ENCODE data around the gene ITGAV.

The ITGAV gene

DNA sequence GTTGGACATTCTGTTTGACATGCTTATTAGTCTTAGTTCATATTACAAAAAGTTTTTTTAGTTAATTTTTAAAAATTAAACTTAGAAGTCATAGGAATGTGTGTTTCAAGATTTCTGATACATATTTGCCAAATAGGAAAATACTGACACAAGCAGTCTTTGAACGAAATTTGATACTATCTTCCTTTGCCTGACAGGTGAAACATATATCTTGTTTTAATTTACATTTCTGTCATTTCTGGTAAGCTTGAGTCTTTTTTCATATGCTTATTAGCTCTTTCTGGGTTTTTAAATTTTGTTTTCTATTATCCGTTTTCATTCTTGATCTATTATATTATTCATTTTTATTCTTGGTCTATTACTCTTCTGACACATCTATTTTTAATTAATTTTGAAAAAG lies 24.5 kb downstream of the ITGAV start:
- no peak for DNase-seq

DNA sequence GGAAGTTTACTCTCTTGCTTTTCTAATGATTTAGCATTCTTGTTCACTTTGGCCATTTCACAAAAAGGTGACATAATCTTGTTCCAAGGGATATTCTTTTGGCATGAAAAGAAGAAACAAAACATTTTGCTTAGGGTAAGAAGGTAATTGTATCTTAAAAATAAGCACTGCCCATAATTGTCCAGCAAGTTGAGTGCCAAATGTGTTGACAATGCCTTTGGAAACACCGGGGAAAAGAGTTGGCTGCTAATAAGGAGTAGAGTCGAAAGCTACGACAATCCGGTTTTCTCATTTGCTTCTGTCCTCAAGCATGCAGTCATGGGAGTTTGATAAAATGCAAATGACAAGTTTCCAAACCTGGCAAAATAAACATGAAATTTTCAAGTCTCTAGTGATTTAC lies 27.3 kb downstream of the ITGAV start:
- no peak for DNase-seq

DNA sequence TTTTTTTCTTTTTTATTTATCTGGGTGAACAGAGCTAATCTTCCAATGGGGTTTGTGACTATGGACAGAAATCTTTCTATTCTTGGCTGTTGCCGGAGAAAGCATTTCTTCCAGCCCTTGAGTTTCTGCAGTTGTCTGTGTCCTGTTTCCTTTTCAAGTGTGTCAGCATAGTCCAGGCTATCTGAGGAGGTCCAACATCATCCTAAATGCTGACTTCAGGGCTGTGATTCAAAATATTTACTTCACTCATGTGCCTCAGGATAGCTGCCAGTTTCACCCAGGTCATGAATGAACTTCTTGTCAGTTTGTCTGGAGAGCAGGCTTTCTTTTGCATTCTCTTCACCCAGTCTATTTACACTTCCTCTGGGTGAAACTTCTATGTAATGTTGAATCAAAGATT lies 27.9 kb downstream of the ITGAV start:
- DNase-seq = no peak

DNA sequence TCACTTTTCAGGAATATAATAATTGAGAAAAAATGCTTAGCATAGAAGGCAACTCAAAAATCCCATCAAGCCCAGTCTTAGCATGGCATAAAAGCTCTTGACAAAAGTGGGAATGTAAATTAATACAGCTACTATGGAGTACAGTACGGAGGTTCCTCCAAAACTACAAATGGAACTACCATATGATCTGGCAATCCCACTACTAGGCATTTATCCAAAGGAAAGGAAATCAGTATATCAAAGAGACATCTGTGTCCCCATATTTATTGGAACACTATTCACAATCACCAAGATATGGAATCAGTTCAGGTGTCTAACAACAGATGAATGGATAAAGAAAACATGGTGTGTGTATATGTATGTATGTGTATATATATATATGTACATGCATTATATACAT lies 28.8 kb downstream of the ITGAV start:
- no peak for DNase-seq

DNA sequence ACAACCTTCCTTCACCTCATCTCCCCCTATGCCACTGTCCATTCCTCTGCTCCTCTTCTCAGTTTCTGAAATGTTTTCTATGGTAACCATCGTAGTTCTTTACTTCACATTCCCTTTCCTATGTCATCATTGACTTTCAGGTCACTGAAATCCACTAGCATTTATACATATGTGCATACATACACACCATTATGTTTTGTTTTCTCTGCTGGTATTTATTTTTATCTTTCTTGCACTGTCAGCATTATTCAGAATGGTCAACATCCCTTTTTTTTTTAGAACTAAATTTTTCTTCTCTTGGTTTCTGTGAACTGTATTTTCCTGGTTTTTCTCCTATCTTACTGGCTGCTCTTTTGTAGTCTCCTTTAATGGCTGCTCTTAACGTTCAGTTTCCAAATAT lies 33.2 kb downstream of the ITGAV start:
- DNase-seq = no peak

DNA sequence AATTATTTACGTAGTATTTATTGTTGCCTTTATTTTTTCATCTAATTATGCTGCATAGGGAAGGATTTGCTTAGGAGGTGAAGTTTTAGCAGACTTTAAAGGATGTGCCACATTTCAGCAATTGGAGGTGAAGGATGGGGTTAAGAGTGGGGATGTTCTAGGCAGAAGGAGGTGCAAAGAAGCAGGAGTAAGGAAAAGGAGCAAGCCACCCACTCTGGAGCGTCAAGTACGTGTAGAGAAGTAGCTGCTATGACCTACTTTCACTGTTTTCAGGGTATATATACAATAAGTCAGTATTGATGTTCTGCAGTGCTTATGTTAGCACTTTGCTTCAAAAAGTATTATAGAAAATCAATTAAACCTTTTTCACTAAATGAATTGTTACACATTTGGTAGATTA lies 34.4 kb downstream of the ITGAV start:
- DNase-seq = no peak

DNA sequence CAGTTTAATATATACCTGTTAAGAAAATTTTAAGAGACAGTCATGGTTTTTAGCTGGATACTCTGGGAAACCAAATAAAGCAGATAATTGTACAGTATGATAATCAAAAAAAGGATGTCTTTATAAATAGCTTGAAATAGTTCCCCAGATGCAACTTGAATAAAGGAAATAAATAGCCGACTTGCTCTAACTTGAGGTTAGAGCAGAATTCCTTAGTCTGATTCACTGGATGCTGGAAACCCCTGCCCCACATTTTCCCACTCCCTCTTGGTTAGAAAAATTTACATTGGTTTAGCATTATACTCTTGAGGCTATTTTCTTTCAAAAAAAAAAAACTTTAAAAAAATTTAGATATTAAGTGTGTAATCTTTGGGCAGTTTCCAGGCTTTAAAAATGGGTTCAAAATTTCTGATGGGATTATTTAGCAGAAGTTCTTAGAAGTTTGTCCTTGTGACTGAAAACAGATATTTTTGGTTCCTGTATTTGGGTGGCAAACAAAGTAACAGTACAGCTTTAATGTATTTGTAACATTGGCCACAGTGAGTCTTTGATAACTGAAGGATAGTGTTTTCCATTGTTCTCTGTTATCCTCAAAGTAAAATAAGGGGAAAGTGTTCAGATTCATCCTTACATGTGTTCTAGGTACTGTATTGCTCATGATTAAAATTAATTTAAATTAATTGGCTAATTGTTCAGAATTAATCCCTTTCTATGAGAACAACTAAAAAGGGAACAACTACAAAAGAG lies 39.6 kb downstream of the ITGAV start:
- DNase-seq = no peak

DNA sequence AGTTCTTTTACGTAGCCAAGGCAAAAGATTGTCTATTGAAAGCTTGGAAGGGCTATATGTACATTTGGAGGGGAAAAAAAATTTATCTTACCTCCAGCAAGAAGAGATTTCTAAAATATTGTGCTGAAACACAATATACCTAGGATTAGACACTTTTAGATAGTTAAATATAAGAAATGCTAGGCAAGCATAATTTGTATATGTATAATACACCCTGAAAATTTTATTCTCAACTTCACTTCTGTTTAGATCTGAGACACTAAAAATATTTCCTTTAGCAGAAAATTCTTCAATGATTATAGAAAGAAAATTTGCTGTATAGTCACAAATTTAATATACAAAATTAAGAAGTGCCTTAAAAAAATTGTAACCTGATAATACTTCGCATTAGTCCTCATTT lies 42.6 kb downstream of the ITGAV start:
- DNase-seq = no peak

DNA sequence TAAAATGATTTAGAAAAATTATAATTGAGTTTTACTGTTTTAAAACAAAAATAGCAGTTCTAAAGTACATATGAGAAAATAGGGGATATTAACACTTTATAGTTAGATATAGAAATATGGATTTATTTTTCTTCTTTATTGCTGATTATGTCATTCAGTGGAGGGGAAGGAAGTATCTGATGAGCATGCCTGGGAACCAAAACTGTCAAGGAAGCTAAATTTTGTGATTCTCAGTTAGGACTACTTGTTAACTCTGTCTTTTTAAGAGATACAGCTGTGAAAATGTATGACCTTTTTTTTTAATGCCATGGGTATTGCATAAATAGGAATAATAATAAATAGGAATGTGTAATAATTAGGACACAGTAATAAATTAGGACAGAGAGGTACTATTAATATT lies 44.8 kb downstream of the ITGAV start:
- DNase-seq = no peak

DNA sequence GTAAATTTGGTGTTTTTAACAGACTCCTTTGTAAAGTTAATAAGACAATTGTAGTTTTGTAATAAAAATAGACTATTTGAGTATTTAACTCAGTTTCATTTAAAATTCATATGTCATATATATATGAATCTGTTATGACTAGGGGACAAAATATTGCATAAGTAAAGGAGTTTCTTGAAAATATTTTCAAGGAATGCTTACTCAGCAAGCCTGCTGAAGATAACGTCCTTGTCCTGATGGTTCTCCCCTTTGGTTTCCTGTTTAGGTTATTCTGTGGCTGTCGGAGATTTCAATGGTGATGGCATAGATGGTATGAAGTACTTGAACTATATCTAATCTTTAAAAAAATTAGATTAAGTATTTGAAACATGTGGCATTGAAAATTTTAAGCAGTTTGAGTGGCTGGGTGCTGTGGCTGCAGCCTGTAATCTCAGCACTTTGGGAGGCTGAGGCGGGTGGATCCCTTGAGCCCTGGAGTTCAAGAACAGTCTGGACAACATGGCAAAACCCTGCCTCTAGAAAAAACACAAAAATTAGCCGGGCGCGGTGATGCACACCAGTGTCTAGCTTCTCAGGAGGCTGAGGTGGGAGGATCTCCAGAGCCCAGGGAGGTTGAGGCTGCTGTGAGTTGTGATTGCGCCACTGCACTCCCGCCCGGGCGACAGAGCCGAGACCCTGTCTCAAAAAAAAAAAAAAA lies 47.1 kb downstream of the ITGAV start:
- no peak for DNase-seq

DNA sequence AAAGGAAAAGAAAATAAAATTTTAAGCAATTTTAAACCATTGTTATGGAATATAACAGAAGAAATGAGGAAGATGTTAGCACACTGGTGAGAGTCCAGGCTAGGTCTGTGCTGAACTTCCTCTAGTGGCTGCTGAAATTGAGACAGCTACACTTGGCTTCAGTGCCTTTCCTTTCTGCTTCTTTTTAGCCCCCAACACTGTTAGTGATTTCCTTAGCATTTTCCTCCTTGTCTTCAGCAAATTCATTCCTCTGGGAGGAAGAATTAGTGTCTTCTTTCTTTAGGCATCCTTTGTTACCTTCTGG lies 47.6 kb downstream of the ITGAV start:
- DNase-seq = no peak

DNA sequence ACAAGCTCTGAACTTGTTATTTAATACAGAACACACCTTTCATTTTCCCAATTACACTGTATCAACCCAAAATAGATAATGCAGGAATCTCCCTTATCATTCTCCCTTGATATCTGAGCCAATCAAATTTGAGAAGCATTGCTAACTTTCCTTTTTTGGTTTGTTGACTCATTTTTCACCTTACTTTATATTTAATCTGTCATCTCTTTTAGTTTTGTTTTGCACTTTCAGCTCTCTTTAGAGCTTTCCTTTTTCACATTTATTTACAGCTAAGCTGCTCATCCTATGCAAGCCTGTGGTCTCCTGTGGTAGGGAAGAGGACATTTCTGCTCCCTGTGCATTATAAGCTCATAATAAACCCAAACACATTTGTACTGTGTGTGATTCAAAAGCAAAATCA lies 50.1 kb downstream of the ITGAV start:
- DNase-seq = no peak

DNA sequence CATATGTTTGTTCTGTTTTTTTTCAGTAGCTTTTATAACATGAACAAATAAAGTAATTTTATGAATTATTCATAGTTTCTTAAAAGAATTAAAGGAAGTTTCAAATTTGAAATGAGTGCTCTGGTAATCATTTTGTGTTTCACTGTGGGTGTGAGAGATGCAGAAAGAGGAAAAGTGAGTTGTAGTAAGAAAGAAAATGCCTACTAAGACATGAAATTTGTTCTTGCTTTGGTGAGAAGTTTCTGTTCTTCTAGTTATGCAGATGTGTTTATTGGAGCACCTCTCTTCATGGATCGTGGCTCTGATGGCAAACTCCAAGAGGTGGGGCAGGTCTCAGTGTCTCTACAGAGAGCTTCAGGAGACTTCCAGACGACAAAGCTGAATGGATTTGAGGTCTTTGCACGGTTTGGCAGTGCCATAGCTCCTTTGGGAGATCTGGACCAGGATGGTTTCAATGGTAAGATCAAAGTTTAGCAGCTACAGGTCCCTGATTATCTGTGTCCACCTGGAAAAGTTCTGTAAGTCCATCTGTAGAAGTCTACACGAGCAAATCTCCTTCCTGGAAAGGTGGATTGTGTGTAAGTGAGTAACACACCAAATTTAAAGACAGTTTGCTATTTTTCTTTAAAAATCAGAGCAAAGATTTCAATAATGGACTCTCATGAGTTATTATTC lies 51.4 kb downstream of the ITGAV start:
- DNase-seq = no peak

DNA sequence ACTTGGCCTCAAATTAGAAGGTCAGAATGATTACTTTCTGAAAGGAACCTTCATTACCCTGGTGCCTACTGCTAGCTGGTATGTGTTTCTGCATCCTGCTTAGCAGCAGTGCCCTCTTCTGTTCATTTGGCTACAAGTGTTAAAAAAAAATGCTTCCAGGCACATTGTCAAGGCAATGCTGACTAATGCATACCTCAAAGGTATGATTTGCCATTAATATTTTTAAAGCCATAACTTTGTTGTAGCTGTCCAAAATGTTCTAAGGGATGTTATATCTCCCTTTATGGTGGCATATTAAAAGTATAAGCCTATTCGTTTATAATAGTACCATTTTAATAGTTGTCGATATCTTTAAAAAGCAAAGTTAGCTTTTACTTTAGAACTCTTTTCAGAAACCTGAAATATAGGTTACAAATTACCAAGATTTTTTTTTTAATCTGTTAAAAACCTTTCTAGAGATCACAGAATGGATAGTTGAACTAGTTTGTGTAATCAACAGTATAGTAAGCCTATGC lies 52.0 kb downstream of the ITGAV start:
- DNase-seq = peak; percentile 6

DNA sequence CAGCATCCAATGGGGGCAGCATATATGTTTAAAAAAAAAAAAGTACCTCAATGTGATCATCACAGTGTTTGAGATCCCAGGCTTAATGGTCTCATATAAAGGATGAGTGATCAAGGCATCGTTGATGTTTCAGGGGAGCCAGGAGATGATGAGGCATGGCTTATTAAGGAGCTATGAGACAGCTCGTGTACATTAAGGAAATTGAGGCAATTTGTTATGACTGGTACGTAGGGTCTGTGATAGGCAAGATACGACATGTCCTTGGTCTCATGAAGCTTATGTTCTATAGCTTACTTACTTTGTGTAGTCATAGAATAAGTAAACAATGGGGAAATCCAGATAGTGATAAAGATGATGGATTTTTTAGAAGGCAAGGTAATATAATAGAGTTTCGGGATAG lies 54.9 kb downstream of the ITGAV start:
- no peak for DNase-seq

DNA sequence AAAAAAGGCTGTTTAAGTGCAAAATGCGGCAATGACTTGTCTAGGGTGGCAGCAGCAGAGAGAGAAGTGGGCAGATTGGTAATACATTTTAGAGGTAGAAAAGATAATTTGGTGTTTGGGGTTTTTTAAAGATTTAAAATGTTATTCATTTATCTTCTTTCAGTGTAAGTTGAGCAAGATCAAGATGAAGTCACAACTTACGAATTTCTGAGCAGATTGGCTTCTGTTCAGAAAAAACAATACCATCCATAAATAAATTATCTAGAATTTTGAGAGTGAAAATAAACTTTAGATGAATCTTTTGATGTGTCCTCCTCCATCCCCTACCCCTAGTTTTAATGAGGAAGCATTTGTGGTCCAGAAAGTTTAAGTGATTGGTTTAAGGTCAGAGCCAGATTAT lies 56.1 kb downstream of the ITGAV start:
- DNase-seq = no peak

DNA sequence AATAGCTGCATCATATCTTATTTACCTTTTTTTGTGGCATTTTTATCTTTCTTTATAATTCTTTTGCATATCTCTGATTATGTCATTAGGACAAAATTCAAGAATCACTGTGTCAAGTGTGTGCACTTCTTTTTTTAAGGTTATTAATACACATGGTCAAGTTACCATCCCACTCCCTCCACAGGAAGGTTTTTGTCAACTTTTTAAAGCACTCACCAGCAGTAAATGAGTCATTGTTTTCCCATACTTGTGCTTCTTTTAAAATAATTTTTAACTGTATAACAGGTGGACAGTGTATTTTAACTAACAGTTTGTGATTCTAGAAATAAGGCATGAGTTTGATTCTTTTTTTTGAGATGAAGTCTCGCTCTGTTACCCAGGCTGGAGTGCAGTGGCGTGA lies 58.3 kb downstream of the ITGAV start:
- no peak for DNase-seq

DNA sequence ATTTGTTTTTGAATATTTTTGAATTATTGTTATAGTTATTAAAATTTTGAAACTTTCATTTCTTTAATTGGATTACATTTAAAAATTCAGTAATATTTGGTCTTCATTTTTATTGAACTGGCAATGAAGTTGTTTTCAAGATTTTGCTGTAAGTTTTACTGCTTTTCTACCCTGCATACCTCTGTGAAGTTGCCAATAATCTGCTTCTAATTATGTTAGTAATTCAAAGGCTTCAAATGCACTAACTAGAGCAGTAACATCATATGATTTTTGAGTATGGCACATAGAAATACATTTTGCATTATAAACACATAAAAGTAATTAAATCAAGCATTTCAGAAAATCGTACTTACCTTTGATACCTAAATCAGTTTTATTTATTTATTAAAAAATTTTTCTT lies 63.7 kb downstream of the ITGAV start:
- DNase-seq = no peak

DNA sequence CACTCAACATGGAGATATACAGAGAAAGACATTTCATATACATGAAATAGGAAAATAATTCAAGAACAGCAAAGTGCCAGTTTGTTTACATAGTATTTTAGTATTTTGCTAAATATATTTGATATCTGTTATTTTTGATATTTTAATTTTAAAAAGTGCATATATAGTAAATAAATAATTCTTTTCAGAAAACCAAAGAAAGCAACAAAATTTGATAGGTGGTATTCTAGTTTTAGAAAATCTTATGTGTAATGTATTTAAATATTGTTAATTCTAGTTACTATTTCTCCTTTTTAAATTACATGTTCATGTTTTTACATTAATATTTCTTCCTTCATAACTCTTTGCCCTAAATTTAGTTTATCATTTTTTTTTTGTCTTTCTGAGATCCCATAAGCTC lies 69.5 kb downstream of the ITGAV start:
- no peak for DNase-seq

DNA sequence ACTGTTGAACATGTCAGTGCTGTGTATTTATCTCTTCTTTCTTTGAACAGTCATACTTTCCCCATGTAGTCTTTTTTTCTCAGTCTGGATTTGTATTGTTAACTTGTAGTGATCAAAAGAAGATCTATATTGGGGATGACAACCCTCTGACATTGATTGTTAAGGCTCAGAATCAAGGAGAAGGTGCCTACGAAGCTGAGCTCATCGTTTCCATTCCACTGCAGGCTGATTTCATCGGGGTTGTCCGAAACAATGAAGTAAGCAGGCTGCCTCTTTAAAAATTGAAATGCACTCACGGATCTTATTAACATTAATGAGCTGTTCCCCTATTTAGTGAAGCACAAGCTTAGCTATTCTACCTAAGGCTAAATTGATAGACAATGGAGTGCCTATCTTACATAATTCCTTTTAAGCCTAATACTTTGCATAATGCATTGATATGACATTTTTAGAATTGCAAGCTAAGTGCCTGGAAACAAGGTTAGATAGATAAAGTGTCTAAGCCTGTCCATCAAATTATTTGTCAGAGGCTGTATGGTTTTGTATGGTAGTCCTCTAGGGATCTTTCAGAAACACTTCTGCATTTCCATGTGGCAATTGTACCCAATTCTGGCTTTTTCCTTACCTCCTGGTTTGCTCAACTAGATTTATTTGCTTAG lies 74.7 kb downstream of the ITGAV start:
- no peak for DNase-seq

DNA sequence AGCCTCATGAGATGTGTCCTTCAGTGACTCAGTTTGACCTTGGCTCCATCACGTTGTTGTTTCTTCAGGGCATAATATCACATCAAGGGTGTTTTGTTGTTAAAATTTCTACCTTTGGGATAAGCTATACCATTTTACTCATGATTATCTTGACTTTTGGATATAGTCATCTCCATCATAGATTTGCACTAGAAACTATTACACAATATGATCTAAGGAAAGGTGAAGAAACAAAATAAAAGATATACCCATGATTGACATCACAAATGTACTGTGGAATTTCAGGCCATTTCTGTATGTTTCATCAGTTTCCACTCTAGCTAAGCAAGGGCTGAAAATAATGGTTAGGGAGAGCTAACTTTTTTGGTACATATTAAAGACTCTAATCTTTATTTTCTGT lies 79.3 kb downstream of the ITGAV start:
- no peak for DNase-seq

DNA sequence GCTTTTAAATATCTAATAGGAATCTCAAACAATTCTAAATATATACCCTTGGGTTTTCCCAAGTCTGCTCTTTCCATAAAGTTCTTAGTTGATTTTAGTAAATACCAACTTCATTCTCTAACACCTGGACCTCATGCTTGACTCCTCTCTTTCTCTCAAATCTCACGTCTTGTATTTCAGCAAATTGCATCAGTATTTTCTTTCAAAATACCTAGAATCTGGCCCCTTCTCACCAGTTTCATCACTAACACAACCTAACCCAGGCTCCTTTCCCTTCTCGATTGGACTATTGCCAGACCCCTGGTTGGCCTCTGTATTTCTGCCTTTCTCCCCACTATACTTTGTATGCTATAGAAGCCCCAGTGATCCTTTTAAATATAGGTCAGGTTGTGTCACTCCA lies 81.0 kb downstream of the ITGAV start:
- no peak for DNase-seq

DNA sequence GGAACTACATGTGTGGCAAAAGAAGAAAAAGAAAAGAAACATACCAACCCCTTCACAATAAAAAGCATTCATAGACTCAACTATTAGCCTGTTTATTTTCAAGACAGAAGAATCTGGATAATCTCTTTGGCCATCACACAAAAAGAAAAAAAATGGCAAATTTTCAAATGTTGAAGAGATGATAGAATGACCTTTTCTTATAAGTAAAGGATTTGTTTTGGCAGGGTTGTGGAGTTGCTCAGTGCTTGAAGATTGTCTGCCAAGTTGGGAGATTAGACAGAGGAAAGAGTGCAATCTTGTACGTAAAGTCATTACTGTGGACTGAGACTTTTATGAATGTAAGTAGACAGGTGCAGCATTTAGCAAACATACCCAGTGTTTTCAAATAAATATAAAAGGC lies 85.5 kb downstream of the ITGAV start:
- DNase-seq = no peak

DNA sequence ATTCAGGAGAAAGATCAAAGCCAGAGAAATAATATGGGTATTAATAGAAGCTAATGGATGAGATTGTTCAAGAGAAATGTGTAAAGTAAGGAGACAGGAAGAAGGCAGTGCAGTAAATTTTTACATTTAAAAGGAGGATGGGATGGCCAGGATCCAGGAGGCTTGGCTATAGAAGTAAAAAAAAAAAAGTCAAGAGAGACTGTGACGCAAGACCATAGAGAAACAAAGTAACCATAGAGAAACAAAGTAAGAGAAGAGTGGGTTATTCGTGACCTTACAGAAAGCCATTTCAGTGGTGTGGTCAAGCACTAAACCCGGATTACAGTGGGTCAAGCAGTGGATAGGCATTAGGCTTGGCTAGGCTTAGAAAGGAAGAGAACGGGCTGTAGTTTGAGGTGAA lies 93.5 kb downstream of the ITGAV start:
- no peak for DNase-seq

All from activated naive CD4-positive, alpha-beta T cell treated with Interleukin-2 at 50 U/mL for 16 hours (primary cell).